Measurements from ENCODE around the gene FRMD4B.

The FRMD4B gene

DNA sequence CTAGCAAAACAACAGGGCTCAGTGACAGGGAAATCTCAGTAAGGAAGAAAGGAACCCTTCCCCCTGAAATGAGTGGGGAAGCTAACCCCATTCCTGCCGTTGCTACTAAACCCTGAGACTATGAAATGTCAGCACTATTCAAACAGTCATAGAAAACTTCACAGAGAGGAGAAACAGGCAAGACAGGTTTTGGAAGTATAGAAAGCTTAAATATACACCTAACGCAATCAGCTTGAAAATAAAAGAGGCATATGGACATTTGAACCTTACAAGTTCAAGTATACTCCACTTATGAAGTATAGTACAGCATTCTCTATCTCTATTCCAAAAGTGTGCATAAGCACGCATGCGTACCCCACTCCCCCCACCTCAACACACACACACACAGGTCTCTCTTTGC lies 17.6 kb upstream of the FRMD4B start:
- DNase-seq, result no peak

DNA sequence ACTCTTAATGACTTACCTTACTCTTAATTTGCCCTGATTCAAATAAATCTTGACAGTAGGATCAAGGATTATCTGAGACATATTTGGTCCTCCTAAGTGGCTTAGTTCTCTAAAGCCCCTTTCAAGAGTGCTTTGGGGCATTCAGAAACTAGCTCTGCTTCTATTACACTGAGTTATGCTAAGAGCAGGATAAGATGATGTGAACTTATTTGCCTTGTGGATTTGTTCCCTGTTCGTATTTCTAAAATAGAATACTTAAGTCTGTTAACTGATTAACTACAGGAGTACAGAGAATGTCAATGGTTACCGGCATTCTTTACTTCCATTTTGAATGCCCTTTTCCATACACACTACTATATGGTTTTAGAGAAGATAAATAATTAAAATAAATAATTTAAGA lies 14.8 kb upstream of the FRMD4B start:
- no peak for DNase-seq

DNA sequence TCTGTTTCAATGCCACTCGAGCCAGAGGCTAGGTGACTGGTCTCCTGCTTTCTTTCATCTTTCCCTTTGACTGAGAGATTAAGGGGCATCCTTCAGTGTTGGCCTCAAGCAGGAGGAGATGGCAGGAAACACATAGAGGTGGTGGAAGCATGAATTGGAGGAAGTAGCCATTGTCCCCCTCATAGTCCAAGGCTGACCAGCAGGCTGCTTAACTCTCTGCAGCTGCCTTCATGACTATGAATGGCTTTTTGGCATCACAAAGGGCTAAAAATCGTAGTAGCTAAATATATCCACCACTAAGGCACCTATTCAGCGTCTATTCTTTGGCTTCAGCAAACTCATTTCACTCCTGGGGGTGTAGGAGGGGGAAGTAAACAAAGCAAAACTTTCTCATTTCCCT lies 7.0 kb upstream of the FRMD4B start:
- no peak for DNase-seq

DNA sequence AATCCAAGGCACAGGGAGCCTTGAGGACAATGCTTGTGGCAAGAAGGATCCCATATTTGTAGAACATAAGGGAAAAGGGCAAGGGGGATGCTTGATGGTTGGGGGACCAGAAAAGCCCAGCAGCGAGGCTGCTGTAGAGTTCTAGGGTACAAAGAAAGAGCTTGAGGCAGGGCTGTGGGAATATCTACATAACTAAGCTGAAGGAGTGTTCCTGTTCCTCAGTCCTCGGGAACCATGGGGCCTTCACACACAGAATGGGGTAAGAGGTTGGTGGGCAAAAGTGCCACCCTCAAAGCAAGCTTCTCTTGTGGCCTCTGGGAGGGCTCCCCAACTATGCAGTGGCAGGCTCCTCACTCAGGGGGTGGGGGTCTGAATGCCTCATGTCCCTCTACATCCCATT lies 6.5 kb upstream of the FRMD4B start:
- DNase-seq, result no peak

DNA sequence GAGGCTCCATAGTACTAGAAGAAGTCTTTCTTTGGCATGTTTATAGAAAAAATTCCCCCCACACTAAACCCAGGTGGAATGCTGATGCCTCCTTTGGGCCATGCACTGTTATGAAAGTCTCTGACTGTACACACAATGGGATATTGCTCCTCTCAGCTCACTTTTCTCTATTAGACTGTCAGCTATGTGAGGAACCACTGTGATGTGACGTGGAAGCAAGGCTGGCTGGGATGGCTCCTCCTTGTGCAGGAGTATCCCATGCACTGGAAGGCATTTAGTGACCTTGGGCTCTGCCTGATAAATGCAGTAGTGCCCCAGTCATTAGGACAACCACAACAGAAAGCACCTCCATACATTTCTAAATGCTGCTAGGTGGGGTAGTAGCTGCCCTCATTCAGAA lies 5.7 kb upstream of the FRMD4B start:
- no peak for DNase-seq

DNA sequence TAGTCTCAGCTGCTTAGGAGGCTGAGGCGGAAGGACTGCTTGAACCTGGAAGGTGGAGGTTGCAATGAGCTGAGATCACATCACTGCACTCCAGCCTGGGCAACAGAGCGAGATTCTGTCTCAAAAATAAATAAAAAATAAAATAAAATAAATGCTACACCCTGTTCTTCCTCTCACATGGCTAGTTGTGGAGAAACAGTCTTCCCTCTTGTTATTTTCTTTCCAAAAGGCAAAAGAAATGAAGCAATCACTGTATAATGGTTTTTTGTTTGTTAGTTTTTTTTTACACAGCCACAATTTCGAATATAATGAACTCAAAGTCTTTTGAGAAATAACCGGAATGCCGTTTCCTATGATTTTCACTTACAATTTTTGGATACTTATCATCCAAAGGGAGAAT lies 4.9 kb upstream of the FRMD4B start:
- DNase-seq, result no peak

DNA sequence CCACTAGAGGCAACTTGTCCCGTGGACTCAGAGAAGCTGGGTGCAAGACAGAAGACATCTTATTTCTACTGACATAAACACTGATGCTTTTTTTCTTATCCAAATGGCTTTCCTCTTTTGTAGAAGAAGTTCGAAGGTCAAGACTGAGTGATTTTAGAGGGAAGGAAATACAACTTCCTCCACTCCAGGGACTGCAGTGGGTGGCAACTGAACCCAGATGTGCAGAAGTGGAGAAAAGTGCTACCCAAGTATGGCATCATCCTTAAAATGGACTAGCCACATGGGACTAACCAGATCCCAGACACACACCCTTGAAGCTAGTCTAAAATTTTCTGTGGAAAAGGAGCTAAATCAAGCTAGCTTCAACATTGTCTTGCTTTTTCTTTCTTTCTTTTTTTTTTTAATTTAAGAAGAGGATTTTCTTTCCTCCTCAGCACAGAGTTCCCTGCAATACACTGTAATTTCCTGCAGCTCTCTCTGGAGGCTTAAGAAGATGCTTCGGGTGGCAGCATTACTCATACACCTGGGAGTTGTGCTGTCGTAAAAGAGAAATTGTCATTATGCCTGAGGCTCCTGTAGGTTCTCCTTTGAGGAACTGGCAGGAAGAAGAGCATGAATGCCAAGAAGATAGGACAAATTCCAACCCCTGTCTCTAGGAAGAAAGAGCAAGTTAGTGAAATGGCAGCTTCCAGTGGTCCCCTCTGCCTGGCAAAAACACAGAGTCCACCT lies 3.8 kb upstream of the FRMD4B start:
- no peak for DNase-seq

DNA sequence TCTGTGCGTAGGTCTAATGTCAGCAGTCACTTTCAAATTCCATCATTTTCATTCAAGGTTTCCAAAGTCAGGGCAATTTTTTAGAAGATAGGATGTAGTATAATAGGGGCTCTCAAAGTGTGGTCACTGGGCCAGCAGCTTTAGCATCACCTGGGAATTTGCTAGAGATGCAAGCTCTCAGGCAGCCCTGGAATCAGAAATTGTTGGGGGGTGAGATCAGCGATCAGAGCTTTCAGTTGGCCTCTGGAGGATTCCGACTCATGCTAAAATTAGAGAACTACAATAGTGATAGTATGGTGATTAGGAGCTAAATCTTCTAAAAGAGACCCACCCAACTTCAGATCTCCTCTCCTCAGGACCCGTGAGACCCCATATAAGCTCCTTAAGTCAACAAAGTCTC lies 2.4 kb upstream of the FRMD4B start:
- no peak for DNase-seq

DNA sequence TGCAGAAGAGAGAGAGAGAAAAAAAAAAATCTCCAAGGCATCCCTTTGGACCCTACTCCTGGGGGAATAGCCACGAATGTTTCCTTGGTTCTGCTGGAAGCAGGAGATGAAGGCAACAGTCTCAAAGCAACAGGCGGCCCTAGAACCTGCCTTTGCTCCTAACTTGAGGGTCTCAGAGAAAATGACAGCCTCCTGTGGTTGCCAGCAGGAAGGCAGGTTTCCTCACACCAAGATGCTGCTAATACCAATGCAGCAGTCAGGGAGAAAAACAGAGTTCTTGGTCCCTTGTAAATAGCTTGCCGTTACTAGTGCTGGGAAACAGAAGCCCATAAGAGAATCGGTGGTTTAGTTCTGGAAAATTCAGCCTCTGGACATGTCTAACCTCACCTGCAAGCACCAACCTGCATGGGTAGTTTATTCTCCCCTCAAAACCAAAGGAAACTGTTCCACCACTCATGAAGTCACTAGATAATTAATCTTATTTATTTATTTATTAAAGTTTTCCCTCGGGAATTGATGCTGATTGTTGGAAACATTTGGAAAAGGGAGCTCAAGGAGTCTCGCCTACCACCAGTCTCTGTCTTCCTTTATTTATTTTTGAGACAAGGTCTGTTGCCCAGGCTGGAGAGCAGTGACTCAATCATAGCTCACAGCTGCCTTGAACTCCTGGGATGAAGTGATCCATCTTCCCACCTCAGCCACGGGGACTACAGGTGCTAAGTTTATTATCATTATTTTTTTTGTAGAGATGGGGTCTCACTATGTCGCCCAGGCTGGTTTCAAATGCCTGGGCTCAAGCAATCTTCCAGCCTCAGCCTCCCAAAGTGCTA lies 883 bp upstream of the FRMD4B start:
- DNase-seq, result no peak

DNA sequence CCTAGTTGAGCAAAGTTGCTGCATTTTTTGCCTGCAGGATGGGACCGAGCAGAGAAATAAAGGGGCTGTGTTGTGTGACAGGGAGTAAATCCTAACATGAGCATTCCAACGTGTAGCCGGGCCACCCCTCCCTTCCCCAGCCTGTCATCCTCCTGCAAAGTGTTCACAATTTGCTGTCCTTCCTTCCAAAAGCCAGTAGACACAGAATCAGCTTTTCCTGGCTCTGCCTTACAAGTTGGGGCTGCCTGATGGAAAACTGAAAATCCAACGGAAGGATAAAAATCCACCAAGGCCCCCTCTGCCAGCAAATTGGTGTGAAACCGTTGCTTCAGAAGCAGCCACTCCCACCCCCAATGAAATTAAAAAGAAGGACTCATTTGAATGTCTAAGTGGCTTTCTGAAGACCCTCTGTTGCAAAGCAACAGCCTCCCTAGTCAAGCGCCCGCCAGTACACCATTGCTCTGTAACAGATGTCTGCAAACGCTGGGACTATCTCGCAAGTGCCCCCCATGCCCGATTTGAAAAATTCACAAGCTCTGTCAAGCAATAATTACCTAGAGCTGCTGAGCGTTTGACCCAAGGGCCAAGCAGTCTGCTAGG lies 665 bp downstream of the FRMD4B start:
- no peak for DNase-seq

DNA sequence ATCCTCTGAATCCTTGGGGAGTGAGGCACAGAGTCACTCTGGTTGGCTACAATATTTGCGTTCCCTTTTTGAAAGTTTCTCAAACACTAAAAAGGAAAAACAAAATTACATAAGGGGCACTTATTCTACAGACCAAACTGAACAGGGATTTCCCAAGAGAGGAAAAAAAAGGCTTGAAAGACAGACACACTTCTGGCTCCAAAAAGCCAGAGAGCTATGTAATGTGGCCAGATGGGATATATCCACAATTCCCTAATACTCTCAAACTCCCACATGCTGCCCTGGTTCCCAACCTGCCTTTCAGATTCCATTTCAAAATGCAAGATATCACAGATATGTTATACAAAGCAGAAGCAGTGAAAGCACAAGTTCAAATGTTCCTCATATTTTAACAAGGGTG lies 1.6 kb downstream of the FRMD4B start:
- DNase-seq, result no peak

DNA sequence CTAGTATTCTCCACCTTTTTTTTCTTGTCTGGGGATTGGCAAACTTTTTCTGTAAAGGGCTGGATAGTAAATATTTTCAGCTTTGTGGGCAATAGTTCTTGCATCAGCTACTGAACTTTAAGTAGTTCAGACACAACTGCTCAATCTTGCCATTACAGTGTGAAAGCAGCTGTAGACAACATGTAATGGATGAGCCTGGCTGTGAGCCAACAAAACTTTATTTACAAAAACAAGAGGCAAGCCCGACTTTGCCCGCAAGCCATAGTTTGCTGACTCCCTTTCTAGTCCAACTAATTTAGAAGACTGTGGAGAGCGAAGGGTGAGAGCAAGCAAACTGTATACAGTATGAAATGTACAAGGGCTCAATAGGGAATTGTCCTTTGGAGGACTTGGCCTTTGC lies 6.2 kb downstream of the FRMD4B start:
- DNase-seq, result no peak

DNA sequence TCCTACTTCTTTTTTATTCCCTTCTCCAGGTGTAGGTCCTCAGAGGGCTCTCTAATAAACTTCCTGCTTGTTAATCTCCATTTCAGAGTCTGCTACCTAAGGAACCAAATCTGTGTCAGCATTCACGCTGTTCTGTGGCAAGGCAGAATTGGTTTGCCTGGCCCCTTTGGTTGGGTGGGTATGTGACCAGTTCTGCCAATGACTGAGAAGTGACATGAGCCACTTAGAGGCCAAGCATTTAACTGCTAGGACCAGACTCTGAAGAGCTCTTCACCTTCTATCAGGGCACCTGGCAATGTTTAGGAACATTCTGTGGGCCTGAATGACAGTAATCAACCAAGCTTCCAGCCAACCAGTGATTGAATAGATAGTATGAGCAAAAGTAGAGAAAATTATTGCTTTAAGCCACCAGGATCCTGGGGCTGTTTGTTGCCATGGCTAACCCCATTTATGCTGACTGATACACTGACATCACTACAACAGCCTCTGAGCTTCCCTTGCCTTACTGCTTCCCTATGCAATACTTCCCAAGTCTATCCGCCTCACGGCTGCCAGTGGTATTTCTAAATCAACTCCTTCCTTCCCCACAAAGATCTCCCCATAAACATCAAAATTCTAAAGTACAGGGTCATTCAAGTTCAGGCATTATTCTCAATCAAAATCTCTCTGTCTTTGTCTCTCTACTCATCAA lies 7.6 kb downstream of the FRMD4B start:
- no peak for DNase-seq

DNA sequence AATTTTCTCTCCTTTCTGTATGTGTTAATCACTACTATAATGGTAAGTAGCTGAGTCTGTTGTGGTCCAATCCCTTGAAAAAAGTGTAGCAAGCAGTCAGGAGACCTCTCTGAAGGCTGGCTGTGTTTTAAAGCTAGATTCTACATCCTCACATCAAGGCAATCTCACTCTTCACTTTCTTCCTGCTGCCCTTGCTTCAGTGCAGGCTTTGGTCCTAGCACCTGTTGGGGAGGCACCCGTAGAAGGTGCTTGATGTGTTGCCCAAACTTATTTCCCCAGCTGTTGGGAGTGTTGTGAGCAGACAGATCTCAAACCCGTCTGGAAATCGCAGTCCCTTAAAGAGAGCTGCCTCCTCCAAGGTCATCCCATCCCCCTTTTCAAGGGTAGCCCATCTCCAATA lies 8.6 kb downstream of the FRMD4B start:
- DNase-seq, result no peak

DNA sequence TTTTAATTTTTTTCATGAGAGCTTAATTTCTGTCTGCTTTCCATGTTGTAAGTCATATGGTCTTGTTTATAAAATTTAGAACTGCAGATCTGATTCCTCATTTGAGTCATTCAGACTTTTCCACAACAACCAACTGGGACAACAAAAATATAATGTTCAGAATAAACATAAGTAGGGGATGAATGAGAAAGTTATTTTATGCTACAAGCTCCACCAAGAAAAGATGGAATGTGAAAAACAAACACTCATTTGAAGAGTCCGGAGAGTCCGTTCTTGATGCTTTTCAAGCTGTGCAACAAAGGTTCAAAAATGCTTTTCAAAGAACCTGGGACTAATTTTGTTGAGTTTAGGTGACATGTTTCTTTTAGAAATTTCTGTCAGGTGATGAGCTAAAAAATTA lies 9.2 kb downstream of the FRMD4B start:
- DNase-seq, result no peak

DNA sequence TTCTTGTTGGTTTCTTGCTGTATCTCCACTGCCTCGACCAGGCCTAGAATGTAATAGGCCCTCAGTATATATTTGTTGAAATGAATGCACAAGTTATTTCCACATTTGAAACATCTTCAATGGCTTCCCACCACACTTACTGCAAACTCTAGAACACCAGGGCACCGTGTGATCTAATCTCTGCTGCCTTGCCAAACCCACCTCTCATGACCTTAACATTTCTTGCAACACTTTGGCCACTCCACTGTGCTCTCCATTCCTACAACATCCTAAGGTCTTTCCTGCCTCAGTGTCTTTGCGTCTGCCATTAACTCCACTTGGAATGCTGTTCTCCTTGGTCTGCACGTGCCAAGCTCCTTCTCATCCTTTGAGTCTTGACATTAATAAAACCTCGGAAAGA lies 14.1 kb downstream of the FRMD4B start:
- DNase-seq, result no peak

DNA sequence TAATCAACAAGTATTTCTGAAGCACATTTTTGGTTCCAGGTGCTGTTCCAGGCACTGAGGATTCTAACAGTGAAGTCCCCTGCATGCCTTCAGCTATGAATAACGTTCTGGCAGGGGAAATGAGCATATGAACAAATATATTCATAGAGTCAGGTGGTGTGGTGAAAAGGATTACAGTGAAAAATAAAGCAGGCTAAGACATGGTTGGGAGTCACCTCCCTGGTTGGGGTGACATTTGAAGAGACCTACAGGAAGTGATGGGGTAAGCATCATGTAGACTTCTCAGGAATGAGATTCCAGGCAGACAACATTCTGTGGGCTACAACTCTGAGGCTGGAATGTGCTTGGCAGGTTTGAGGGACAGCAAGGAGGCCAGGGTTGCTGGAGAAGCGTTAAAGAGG lies 15.0 kb downstream of the FRMD4B start:
- DNase-seq, result no peak

DNA sequence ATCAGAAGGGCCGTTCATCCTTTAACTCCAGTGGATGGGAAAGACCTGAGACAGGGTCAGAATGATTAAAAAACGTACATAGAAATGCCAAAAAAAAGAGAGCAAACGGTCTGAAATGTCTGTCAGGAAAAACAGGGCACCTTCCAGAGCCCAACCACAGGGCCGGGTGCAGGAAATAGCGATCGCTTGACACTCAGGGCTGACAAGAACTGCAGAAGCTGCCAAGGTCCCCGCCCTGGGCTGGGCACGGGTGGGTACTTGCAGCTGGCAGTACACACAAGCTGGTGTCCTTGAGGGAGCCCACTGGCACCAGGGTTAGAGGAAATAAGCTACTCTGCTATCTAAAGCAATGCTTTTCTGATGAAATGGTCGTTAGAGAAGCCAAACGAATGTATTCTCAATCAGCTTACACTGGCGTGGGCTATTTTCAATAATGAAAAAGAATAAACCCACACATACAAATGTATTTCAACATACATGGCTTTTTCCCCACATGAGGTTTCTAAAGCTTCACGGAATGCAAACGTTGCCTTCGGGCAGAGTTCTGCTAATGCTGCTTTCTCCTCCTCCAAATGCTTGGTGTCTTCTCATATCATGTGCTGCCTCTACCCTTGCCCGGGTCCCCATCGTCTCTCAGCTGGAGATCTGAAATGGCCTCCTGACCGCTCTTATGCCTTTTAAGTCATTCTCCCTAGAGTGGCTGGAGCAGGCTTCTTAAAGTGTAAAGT lies 15.6 kb downstream of the FRMD4B start:
- DNase-seq, result no peak

DNA sequence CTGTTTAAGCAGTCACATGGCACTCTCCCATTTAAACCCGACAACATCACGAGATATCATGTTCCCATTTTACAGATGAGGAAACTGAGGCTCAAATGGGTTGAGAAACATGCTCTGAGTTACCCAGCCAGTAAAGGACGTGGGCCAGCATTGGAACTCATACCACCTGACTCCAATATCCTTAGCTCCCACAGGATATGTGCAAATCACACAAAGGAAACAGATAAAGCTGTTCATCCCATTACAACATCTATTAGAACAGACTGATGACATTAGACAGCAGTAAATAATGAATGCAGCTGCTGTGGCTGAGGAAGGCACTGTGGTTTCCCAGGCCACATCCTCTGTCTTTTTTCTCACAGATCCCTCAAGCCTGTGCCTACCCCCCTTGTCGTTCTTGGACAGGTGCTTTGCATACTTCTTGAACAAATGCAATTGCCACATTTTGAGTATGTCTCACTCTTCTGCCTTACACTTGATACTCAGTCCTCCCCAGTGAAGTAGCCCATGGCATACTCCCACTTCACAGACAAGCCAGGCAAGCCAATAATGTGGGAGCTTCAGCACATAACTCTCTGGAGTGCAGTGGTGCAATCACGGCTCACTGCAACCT lies 17.7 kb downstream of the FRMD4B start:
- no peak for DNase-seq

DNA sequence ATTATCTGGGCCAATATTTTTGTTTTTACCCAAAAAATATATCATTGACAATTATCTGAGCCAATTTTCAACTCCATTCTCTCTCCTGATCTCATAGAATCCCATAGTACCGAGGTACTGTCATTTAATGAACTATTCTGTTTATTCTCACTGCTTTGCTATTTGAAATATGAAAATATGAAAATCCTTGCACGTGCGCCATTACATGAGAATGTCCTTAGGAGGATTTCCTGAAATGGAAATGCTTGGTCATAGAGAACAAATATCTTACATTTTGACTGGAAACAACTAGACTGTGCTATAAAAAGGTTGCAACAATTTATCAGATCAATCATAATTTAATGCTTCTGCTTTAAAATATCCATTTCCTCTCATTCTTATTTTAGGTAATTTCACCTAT lies 18.3 kb downstream of the FRMD4B start:
- DNase-seq, result no peak

DNA sequence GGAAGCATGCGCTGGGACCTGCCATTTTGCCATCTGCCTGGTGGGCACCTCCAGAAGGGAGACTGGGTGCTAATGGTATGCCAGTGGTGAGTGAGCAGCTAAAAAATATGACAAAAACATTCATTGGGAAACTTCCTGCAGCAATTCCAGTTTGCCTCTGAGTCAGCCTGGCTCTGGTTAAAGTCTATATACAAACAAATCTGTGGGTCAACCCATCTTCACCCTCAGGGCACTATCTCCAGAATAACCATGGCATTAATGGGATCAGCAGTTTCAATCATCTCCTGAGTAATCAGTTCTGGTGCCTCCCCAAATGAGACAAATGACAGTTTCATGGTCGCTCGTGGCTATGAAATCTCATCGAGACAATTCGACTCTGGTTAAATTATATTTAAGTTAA lies 21.5 kb downstream of the FRMD4B start:
- no peak for DNase-seq

DNA sequence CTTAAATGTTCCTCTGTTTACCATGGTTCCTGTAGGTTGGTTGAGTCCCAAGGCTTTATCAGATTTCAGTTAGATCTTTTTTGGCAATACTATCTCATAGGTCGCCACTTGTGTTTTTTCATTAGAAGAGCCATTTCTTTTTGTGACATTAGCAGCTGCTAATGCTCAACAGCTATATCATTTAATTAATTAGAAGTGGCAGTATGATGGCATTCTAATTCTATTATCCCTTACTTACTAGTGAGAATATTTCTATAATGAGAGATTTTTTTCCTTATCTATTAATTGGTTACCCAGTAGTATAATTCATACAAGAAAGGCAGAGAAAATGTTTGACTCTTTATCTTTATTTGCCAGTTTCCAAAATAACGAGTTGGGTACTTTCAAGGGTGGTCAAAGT lies 25.2 kb downstream of the FRMD4B start:
- no peak for DNase-seq

DNA sequence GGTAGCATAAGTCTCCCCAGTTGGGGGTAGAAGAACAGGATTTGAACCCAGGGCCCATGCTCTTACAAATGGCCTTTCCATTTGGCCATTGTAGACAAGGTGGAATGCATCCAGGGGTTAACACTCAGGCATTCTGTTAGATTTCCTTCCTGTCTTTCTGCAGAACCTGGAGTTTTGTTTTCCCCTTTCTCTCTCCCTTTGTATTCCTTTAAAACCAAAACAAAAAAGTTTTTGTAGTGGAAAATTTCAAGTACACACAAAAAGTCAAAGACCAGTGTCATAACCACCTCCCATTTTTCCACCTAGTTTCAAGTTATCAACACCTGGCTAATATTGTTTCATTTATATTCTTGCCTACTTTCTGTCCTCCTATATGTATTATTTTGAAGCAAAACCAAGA lies 26.0 kb downstream of the FRMD4B start:
- no peak for DNase-seq

Data from activated CD4-positive, alpha-beta T cell treated with anti-CD3 and anti-CD28 coated beads, Interleukin-2, amount 50 U/mL, for 4 hours (primary cell).